Right lobe of liver (tissue), 6 donors: Measurements from ENCODE around the gene C18orf63. TPM values are rescaled to one million over a fixed set of nuclear protein-coding genes. Genes with fewer than 3 reads are reported as not detected.

ENCODE experiments used
- ATAC-seq, 4 donors: fragments of 200-7000 bp; cut with Tn5 transposase; one replicate each; pipeline ENCODE4 v1.9.1; 2020; ENCODE audit warnings: mild to moderate bottlenecking in 4 of 4, moderate library complexity in 4 of 4
- DNase-seq, 3 donors: peaks; one replicate each; pipeline ENCODE4 v3.0.0-alpha.2; 2020
- H3K27ac ChIP-seq, 3 donors: fragments of 200-600 bp; one replicate each; pipeline ENCODE4 v1.8.0; 2022
- H3K27me3 ChIP-seq, 2 donors: fragments of 200-600 bp; one replicate each; pipeline ENCODE4 v1.8.0; 2022
- H3K36me3 ChIP-seq, 4 donors: fragments of 200-600 bp; sonication (generic) in 1 of 4; one replicate each; pipeline versions ENCODE4 v1.5.1 to v1.8.0; 2017 to 2022; ENCODE audit warnings: control low read depth in 1 of 4
- H3K4me1 ChIP-seq, 4 donors: fragments of 200-600 bp; sonication (generic) in 1 of 4; one replicate each; pipeline versions ENCODE4 v1.5.1 to v1.8.0; 2017 to 2022; ENCODE audit warnings: control low read depth in 1 of 4
- H3K4me3 ChIP-seq, 3 donors: fragments of 200-600 bp; one replicate each; pipeline ENCODE4 v1.8.0; 2022
- H3K9me3 ChIP-seq, 4 donors: fragments of 200-600 bp; sonication (generic) in 1 of 4; one replicate each; pipeline versions ENCODE4 v1.5.1 to v1.8.0; 2017 to 2022; ENCODE audit warnings: control low read depth in 1 of 4
- CTCF ChIP-seq, 4 donors: fragments of 200-600 bp in 3 of 4; fragments of 450-650 bp in 1 of 4; IDR thresholded peaks; one replicate each; pipeline versions ENCODE4 v1.5.1 to v1.8.0; 2016 to 2022; ENCODE audit warnings: antibody characterized with exemption in 4 of 4, mild to moderate bottlenecking in 2 of 4
- POLR2A ChIP-seq: fragments of 450-650 bp; IDR thresholded peaks from one replicate; pipeline ENCODE4 v1.6.1; 2017; ENCODE audit warnings: antibody characterized with exemption, mild to moderate bottlenecking
- WGBS: methylation state at CpG from one replicate; pipeline ENCODE4 v1.1.6; 2018; ENCODE audit warnings: low coverage, low lambda C conversion rate; ENCODE audit not compliant: insufficient coverage; ENCODE audit errors: missing lambda C conversion rate; 5-methylcytosine and 5-hydroxymethylcytosine counted together
- intact Hi-C, 2 donors: fragments of 100-400 bp; cut with DNase I; formaldehyde crosslinking; loops; one replicate each; pipeline versions ENCODE4 v1.11.2 to v1.14.1; 2022
- long read RNA-seq: library from polyadenylated mRNA; unstranded; transcript quantifications from one replicate; pipeline ENCODE4 v2.0.0, GENCODE V29; 2019
- total RNA-seq, 6 experiments: library from RNA; depleted of rRNA in 2 of 6; stranded (reverse); fragments of >200 nt in 2 of 6; fragmentation: NEBNext Ultra II Directional in 3 of 6; extraction: Animal tissue kit (Norgen Biotek cat#: 25700) in 3 of 6; gene quantifications; one replicate each; pipeline versions ENCODE4 v1.1.0 to v1.2.4, GENCODE V29; 2016 to 2023
- donor health status: DM: no; HTN: yes; CAD: no.
- donor health status: DM: no; HTN: no; CAD: no.
- donor health status: DM: no; HTN: no; CAD: no.
- donor health status: DM: no; HTN: yes; CAD: no.
- donor health status: DM: no; HTN: yes; CAD: no.

C18orf63 gene
- total RNA-seq, result not detected
- long read RNA-seq, result 0 reads

- H3K27ac ChIP-seq, result no peak within 1 kb of the TSS
- WGBS, result 83% methylated on average over 13 of the region's 51 CpGs
- DNase-seq, result no peak
- no peaks in the 10 kb centered on the region for H3K27me3 ChIP-seq
- peak in 1 of 4 donors; percentile 27 for ATAC-seq
- no peaks in the 10 kb centered on the region for H3K9me3 ChIP-seq
- H3K36me3 ChIP-seq, result no peaks in the 10 kb centered on the region
- no peak within 1 kb of the TSS for H3K4me3 ChIP-seq
- H3K4me1 ChIP-seq, result peaks cover 0 to 12% (median 2%) of the 10 kb centered on the region in 4 donors
- TF ChIP-seq POLR2A (no peak), CTCF (IDR thresholded peaks at IDR 0.05) (no peak)
- intact Hi-C loops, result no loop called here
Observed at GRCh38 chr18:74315464-74316256, at the start of gene C18orf63. TSS of gene C18orf63 (plus strand) at chr18:74315839. CDS start at chr18:74317866, 2,027 bp downstream.

- no peak for DNase-seq
- TF ChIP-seq POLR2A (peak; percentile 16), CTCF (IDR thresholded peaks at IDR 0.05) (no peak)
- H3K36me3 ChIP-seq, result peaks cover 0 to 44% (median 18%) of the 10 kb centered on the region in 4 donors
- intact Hi-C loops, result no loop called here
- peaks cover 0 to 92% (median 36%) of the 10 kb centered on the region in 4 donors for H3K4me1 ChIP-seq
- 34% methylated on average over 9 of the region's 9 CpGs for WGBS
- H3K27me3 ChIP-seq, result no peaks in the 10 kb centered on the region
- H3K4me3 ChIP-seq, result peak overlapping the region in 1 of 3 donors; percentile 12
- peak overlapping the region; percentile 17 to 80 (median 61) for H3K27ac ChIP-seq
- ATAC-seq, result peak; percentile 41 to 77 (median 56)
- H3K9me3 ChIP-seq, result no peaks in the 10 kb centered on the region
Observed at GRCh38 chr18:74266161-74266560, 49.5 kb upstream of the C18orf63 start.

- peak overlapping the region in 2 of 3 donors; percentile 61 to 80 for H3K27ac ChIP-seq
- ATAC-seq, result peak; percentile 3 to 36 (median 10)
- peaks cover 0 to 93% (median 34%) of the 10 kb centered on the region in 4 donors for H3K4me1 ChIP-seq
Observed at GRCh38 chr18:74268175-74268574, 47.5 kb upstream of the C18orf63 start.

GRCh38 chr18:74268933-74269620 is 46.6 kb upstream of the C18orf63 start:
- DNase-seq, result no peak
- TF ChIP-seq POLR2A (no peak), CTCF (IDR thresholded peaks at IDR 0.05) (no peak)
- H3K4me1 ChIP-seq, result peaks cover 0 to 100% (median 36%) of the 10 kb centered on the region in 4 donors
- intact Hi-C loops, result no loop called here
- no peaks in the 10 kb centered on the region for H3K9me3 ChIP-seq
- H3K27ac ChIP-seq, result peak overlapping the region in 2 of 3 donors; percentile 24 to 80
- 33% methylated on average over 9 of the region's 11 CpGs for WGBS
- H3K36me3 ChIP-seq, result peaks cover 0 to 25% (median 12%) of the 10 kb centered on the region in 4 donors
- H3K27me3 ChIP-seq, result no peaks in the 10 kb centered on the region
- peak overlapping the region in 1 of 3 donors; percentile 12 for H3K4me3 ChIP-seq
- ATAC-seq, result peak in 3 of 4 donors; percentile 1 to 11 (median 3)

More at GRCh38 chr18:74268175-74268574, 47.5 kb upstream of the C18orf63 start:
- Histone ChIP-seq H3K4me3 (peak overlapping the region in 1 of 3 donors; percentile 12), H3K36me3 (peaks cover 0 to 25% (median 10%) of the 10 kb centered on the region in 4 donors), H3K27me3 (no peaks in the 10 kb centered on the region), H3K9me3 (no peaks in the 10 kb centered on the region)
- TF ChIP-seq POLR2A (no peak), CTCF (IDR thresholded peaks at IDR 0.05) (no peak)
- no peak for DNase-seq
- intact Hi-C loops, result no loop called here
- WGBS, result 42% methylated on average over 6 of the region's 7 CpGs
